IMR-90 (cell line): ENCODE data around the gene RAPGEF2.

Experiments
- CEBPB ChIP-seq: IDR thresholded peaks from 2 replicates; pipeline ENCODE4 v1.6.1; 2012; ENCODE audit warnings: low read depth, low read length, improper control_type of control experiment
- FOS ChIP-seq: fragments of 150-350 bp; IDR thresholded peaks from 2 replicates; pipeline ENCODE4 v1.6.1; 2016; ENCODE audit warnings: low read depth, low read length
- RAD21 ChIP-seq: IDR thresholded peaks from 2 replicates; pipeline ENCODE4 v1.6.1; 2012; ENCODE audit warnings: low read length, improper control_type of control experiment
- RCOR1 ChIP-seq: IDR thresholded peaks from 2 replicates; pipeline ENCODE4 v1.6.1; 2012; ENCODE audit warnings: mild to moderate bottlenecking, low read length, improper control_type of control experiment; ENCODE audit not compliant: insufficient replicate concordance
- TF ChIP-seq, protein P1 (sequence below): conservative IDR thresholded peaks from 2 replicates; pipeline ENCODE4 v1.5.1; 2012; ENCODE audit warnings: mild to moderate bottlenecking, low read depth, low read length, improper control_type of control experiment

DNA sequence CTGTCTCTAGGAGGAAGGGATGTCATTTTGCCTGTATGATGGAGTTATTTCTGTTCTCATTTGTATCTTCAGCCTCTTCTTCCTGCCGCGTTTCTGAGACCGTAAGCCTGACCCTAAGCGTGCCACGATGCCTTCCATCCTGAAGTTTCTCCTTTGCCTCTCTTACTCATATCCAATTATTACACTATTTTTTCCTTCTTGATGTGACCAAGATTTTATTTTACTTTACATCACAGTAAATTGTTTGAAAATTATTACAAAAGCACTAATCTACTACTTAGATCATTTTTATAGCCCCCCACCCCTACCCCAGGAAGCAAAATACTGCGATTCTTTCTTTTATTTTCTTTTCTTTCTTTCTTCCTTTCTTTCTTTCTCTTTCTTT, 95.0 kb downstream of the RAPGEF2 start:
- TF ChIP-seq, protein P1, sequence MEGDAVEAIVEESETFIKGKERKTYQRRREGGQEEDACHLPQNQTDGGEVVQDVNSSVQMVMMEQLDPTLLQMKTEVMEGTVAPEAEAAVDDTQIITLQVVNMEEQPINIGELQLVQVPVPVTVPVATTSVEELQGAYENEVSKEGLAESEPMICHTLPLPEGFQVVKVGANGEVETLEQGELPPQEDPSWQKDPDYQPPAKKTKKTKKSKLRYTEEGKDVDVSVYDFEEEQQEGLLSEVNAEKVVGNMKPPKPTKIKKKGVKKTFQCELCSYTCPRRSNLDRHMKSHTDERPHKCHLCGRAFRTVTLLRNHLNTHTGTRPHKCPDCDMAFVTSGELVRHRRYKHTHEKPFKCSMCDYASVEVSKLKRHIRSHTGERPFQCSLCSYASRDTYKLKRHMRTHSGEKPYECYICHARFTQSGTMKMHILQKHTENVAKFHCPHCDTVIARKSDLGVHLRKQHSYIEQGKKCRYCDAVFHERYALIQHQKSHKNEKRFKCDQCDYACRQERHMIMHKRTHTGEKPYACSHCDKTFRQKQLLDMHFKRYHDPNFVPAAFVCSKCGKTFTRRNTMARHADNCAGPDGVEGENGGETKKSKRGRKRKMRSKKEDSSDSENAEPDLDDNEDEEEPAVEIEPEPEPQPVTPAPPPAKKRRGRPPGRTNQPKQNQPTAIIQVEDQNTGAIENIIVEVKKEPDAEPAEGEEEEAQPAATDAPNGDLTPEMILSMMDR: no peak
- TF ChIP-seq CEBPB (no peak), RCOR1 (no peak), FOS (no peak), RAD21 (no peak)
